Medulla oblongata (tissue), 1 donor: ENCODE measurements around the gene DMC1.

Experiments used
- DNase-seq: peaks from one replicate; pipeline ENCODE4 v3.0.0-alpha.2; 2015; ENCODE audit errors: extremely low spot score

Gene DMC1

GRCh38 chr22:38469306-38469781 is 100.6 kb downstream of the DMC1 start:
- no peak for DNase-seq
